Measurements from ENCODE around the gene FOXN3. TPM values are rescaled to one million over a fixed set of nuclear protein-coding genes. Genes with fewer than 3 reads are reported as not detected.
"Not testable (repeated sequence)": the region's sequence is repeated elsewhere in the genome, so short reads cannot be mapped to it uniquely, and the experiment has no call there.

FOXN3 gene
- total RNA-seq, 1 donor from 2014 or later = 41.4 TPM

DNA sequence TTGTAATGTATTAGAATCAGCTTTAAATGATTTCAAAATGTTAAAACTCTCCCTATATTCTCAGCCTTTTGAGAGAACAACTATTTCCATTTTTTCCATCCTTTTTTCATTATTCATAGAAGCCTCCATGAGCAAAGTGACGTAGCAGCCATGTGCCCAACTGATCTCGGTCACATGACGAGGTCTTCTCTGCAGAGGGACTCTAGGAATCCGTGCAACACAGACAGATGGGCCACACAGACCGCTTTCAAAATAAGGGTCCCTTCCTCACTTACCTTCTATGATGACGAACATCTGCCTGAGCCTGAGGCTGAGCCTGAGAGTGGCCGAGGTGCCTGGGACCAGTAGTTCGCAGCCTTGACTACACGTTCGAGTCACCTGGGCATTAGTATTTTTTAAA, 293.8 kb downstream of the FOXN3 start:
- no peak overlapping the region for H3K4me3 Mint-ChIP-seq
- peaks cover 21% of the 10 kb centered on the region for H3K4me1 Mint-ChIP-seq
- H3K36me3 Mint-ChIP-seq (ENCODE audit: low read depth) = peaks cover 6% of the 10 kb centered on the region
- no peak for DNase-seq (ENCODE audit: low read depth, low spot score)
- no peaks in the 10 kb centered on the region for H3K27me3 Mint-ChIP-seq (ENCODE audit: low read depth)
- no peak overlapping the region for H3K27ac Mint-ChIP-seq (ENCODE audit: unreplicated experiment)
- TF ChIP-seq, protein P1, sequence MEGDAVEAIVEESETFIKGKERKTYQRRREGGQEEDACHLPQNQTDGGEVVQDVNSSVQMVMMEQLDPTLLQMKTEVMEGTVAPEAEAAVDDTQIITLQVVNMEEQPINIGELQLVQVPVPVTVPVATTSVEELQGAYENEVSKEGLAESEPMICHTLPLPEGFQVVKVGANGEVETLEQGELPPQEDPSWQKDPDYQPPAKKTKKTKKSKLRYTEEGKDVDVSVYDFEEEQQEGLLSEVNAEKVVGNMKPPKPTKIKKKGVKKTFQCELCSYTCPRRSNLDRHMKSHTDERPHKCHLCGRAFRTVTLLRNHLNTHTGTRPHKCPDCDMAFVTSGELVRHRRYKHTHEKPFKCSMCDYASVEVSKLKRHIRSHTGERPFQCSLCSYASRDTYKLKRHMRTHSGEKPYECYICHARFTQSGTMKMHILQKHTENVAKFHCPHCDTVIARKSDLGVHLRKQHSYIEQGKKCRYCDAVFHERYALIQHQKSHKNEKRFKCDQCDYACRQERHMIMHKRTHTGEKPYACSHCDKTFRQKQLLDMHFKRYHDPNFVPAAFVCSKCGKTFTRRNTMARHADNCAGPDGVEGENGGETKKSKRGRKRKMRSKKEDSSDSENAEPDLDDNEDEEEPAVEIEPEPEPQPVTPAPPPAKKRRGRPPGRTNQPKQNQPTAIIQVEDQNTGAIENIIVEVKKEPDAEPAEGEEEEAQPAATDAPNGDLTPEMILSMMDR (conservative IDR thresholded peaks at IDR 0.05) = no peak
- H3K9me3 Mint-ChIP-seq = no peaks in the 10 kb centered on the region

GRCh38 chr14:89121968-89122620, 294.9 kb downstream of the FOXN3 start:
- Mint-ChIP-seq H3K9me3 (no peaks in the 10 kb centered on the region), H3K27me3 (ENCODE audit: low read depth) (no peaks in the 10 kb centered on the region), H3K27ac (ENCODE audit: unreplicated experiment) (peak overlapping the region; percentile 96), H3K4me3 (no peak overlapping the region), H3K36me3 (ENCODE audit: low read depth) (peaks cover 6% of the 10 kb centered on the region), H3K4me1 (peaks cover 21% of the 10 kb centered on the region)
- DNase-seq (ENCODE audit: low read depth, low spot score) = peak; percentile 24
- TF ChIP-seq, protein P1 (conservative IDR thresholded peaks at IDR 0.05) = no peak

DNA sequence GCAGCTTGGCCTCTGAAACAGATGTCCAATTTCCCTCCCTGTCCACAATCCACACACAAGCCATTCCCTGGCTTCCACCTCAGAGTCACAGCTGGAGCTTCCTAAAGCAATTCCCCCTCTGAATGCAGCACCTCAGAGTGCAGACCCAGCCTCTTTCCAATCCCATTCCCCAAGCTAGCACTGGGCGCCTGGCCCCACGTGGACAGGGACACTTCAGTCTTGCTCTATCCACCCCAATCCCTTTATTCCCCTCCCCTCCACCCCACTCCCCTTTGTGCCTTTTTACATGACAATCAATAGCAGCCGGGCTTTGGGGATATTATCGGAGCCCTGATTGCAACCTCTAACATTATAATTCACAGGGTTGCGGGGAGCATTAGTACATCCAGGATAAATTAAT, 300.0 kb downstream of the FOXN3 start:
- H3K36me3 Mint-ChIP-seq (ENCODE audit: low read depth) = no peaks in the 10 kb centered on the region
- no peak overlapping the region for H3K27ac Mint-ChIP-seq (ENCODE audit: unreplicated experiment)
- DNase-seq (ENCODE audit: low read depth, low spot score) = no peak
- peaks cover 5% of the 10 kb centered on the region for H3K9me3 Mint-ChIP-seq
- H3K27me3 Mint-ChIP-seq (ENCODE audit: low read depth) = no peaks in the 10 kb centered on the region
- H3K4me1 Mint-ChIP-seq = peaks cover 12% of the 10 kb centered on the region
- no peak overlapping the region for H3K4me3 Mint-ChIP-seq
- TF ChIP-seq, protein P1 (conservative IDR thresholded peaks at IDR 0.05) = no peak

- no peaks in the 10 kb centered on the region for H3K27me3 Mint-ChIP-seq (ENCODE audit: low read depth)
Observed at GRCh38 chr14:89114109-89114508, 302.9 kb downstream of the FOXN3 start.

DNA sequence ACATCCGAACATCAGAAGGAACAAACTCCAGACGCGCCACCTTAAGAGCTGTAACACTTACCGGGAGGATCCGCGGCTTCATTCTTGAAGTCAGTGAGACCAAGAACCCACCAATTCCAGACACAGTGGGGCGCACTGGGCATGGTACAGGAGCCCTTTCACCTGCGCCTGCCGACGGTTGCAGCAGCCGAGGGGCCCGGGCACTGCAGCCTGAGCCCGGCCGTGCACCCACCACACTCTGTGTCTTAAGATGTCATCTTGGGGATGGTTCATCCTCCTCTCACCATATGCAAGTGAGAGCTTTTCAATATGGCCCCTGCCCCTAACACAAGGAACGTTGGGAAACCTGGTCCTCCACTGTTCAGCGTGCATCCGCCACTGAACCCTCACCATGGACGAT, 304.3 kb downstream of the FOXN3 start:
- no peak for DNase-seq (ENCODE audit: low read depth, low spot score)
- TF ChIP-seq, protein P1 (conservative IDR thresholded peaks at IDR 0.05) = no peak
- H3K27me3 Mint-ChIP-seq (ENCODE audit: low read depth) = no peaks in the 10 kb centered on the region
- H3K36me3 Mint-ChIP-seq (ENCODE audit: low read depth) = no peaks in the 10 kb centered on the region
- peak overlapping the region; percentile 75 for H3K27ac Mint-ChIP-seq (ENCODE audit: unreplicated experiment)
- H3K9me3 Mint-ChIP-seq = peaks cover 5% of the 10 kb centered on the region
- no peak overlapping the region for H3K4me3 Mint-ChIP-seq
- peaks cover 5% of the 10 kb centered on the region for H3K4me1 Mint-ChIP-seq

More at GRCh38 chr14:89114109-89114508, 302.9 kb downstream of the FOXN3 start:
- Mint-ChIP-seq H3K27ac (ENCODE audit: unreplicated experiment) (no peak overlapping the region), H3K4me1 (peaks cover 5% of the 10 kb centered on the region), H3K9me3 (peaks cover 5% of the 10 kb centered on the region), H3K36me3 (ENCODE audit: low read depth) (no peaks in the 10 kb centered on the region), H3K4me3 (no peak overlapping the region)
- DNase-seq (ENCODE audit: low read depth, low spot score) = no peak
- TF ChIP-seq, protein P1 (conservative IDR thresholded peaks at IDR 0.05) = no peak

- H3K9me3 Mint-ChIP-seq; H3K36me3 Mint-ChIP-seq (ENCODE audit: low read depth); H3K4me1 Mint-ChIP-seq; H3K27me3 Mint-ChIP-seq (ENCODE audit: low read depth); H3K4me3 Mint-ChIP-seq; DNase-seq (ENCODE audit: low read depth, low spot score): not testable (repeated sequence)
- peak overlapping the region; percentile 75 for H3K27ac Mint-ChIP-seq (ENCODE audit: unreplicated experiment)
Observed at GRCh38 chr14:89111766-89112543, 305.1 kb downstream of the FOXN3 start.

GRCh38 chr14:89111232-89111631, 305.8 kb downstream of the FOXN3 start:
- H3K27me3 Mint-ChIP-seq (ENCODE audit: low read depth); H3K9me3 Mint-ChIP-seq; H3K27ac Mint-ChIP-seq (ENCODE audit: unreplicated experiment); H3K36me3 Mint-ChIP-seq (ENCODE audit: low read depth); DNase-seq (ENCODE audit: low read depth, low spot score); H3K4me1 Mint-ChIP-seq; H3K4me3 Mint-ChIP-seq: not testable (repeated sequence)

Data from neural crest cell (in vitro differentiated cells).